ENCODE results near the gene KIF2A. TPM values are rescaled to one million over a fixed set of nuclear protein-coding genes. Genes with fewer than 3 reads are reported as not detected.

KIF2A gene
- total and polyA plus RNA-seq, 9 of the 15 experiments (the other 6 are each of a cell fraction or from before 2014, with no cell fraction given): 42.6 to 126 (median 77.6) TPM

- FAIRE-seq: no peak
- no peaks in the 10 kb centered on the region for H3K27me3 ChIP-seq (ENCODE audit: control insufficient read depth in 2 of 2, insufficient read depth in 2 of 2, low read length in 2 of 2)
- H4K20me1 ChIP-seq (replicated peaks; ENCODE audit: control insufficient read depth, insufficient read depth, low read length): no peaks in the 10 kb centered on the region
- ChIA-PET POLR2A (interaction anchor here (0.7 kb wide), 2 partner anchors 37 to 149 kb away, joined by 3 read pairs; no protein-coding TSS in a partner anchor), CTCF (ENCODE audit: low intra/inter-chr PET ratio) (no interaction called here)
- TF ChIP-seq PKNOX1 (IDR thresholded peaks at IDR 0.05): 0 out of 2 replicates have a peak, but pooled peaks have one; percentile 49
- peak; percentile 69 for TF ChIP-seq MEIS2 (IDR thresholded peaks at IDR 0.05; ENCODE audit: partially characterized antibody)
- TF ChIP-seq PBX2 (CRISPR knock-in tag; IDR thresholded peaks at IDR 0.05; ENCODE audit: low read depth): no peak
- TF ChIP-seq PBX2 (tag; conservative IDR thresholded peaks at IDR 0.05; ENCODE audit: low read depth): peak; percentile 60; the same call in 1 of the 2 replicates
- no peak for TF ChIP-seq FOXO4 (CRISPR knock-in tag; IDR thresholded peaks at IDR 0.05)
- no peak for TF ChIP-seq SMARCA5 (IDR thresholded peaks at IDR 0.05)
- no peak for ATAC-seq
- peaks cover 47% of the 10 kb centered on the region for H3K36me3 ChIP-seq (ENCODE audit: control insufficient read depth, insufficient read depth, low read length)
- intact Hi-C loops (cut with micrococcal nuclease): loop anchor here (5.0 kb wide), 1 partner anchor 119 kb away; no protein-coding TSS in a partner anchor
- H3K27ac ChIP-seq (ENCODE audit: extremely low read depth, low read depth, low read length): no peak overlapping the region
- no peaks in the 10 kb centered on the region for H3K9me3 ChIP-seq (replicated peaks; ENCODE audit: control insufficient read depth, insufficient read depth, low read depth, low read length)
- BruUV-seq (replicated peaks): no TSS peak
- peaks cover 0 to 13% of the 10 kb centered on the region in 2 experiments; a peak in 2 of 5 replicates for H3K4me1 ChIP-seq (replicated peaks in 1 of 2; ENCODE audit: control insufficient read depth in 2 of 2, insufficient read depth in 2 of 2, low read length in 2 of 2)
- no peak overlapping the region for H3K9ac ChIP-seq (ENCODE audit: insufficient read depth in 1 of 2, low read depth in 2 of 2, low read length in 2 of 2)
- no peak overlapping the region for H3K4me3 ChIP-seq
- no peak for DNase-seq (ENCODE audit: extremely low read depth in 1 of 4, low spot score in 3 of 4)
- in situ Hi-C loops (cut with MboI): no loop called here
- no peak overlapping the region for H3K4me2 ChIP-seq (ENCODE audit: insufficient read depth, low read length)
- WGBS (ENCODE audit: insufficient coverage, low coverage, missing lambda C conversion rate): 85% methylated on average over 2 of the region's 2 CpGs
- no peak overlapping the region for H2AFZ ChIP-seq (ENCODE audit: low read depth, low read length)
- H3K79me2 ChIP-seq (ENCODE audit: control insufficient read depth, insufficient read depth, low read length): peaks cover 73% of the 10 kb centered on the region
- H3K9me1 ChIP-seq (ENCODE audit: control insufficient read depth, insufficient read depth, low read length): no peaks in the 10 kb centered on the region
Observed at GRCh38 chr5:62346748-62347147, 40.7 kb downstream of the KIF2A start.
